WTC11 (cell line): ENCODE measurements around the gene SNX10.

Experiments used
- ZNF416 ChIP-seq: fragments of 250-450 bp; sonication (Bioruptor Pico); IDR thresholded peaks from 2 replicates; pipeline ENCODE4 v1.9.0; 2021; ENCODE audit warnings: mild to moderate bottlenecking, inconsistent platforms
- TF ChIP-seq, protein P1 (sequence below): fragments of 200-600 bp; IDR thresholded peaks from 2 replicates; pipeline ENCODE4 v1.8.0; 2022; ENCODE audit warnings: antibody characterized with exemption
- TF ChIP-seq, protein P2 (sequence below): fragments of 250-450 bp; sonication (Bioruptor Pico); IDR thresholded peaks from 2 replicates; pipeline ENCODE4 v1.9.0; 2021; ENCODE audit warnings: mild to moderate bottlenecking

GRCh38 chr7:26340476-26341018, 48.9 kb downstream of the SNX10 start:
- TF ChIP-seq, protein P1, sequence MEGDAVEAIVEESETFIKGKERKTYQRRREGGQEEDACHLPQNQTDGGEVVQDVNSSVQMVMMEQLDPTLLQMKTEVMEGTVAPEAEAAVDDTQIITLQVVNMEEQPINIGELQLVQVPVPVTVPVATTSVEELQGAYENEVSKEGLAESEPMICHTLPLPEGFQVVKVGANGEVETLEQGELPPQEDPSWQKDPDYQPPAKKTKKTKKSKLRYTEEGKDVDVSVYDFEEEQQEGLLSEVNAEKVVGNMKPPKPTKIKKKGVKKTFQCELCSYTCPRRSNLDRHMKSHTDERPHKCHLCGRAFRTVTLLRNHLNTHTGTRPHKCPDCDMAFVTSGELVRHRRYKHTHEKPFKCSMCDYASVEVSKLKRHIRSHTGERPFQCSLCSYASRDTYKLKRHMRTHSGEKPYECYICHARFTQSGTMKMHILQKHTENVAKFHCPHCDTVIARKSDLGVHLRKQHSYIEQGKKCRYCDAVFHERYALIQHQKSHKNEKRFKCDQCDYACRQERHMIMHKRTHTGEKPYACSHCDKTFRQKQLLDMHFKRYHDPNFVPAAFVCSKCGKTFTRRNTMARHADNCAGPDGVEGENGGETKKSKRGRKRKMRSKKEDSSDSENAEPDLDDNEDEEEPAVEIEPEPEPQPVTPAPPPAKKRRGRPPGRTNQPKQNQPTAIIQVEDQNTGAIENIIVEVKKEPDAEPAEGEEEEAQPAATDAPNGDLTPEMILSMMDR = no peak
- no peak for TF ChIP-seq ZNF416
- TF ChIP-seq, protein P2, sequence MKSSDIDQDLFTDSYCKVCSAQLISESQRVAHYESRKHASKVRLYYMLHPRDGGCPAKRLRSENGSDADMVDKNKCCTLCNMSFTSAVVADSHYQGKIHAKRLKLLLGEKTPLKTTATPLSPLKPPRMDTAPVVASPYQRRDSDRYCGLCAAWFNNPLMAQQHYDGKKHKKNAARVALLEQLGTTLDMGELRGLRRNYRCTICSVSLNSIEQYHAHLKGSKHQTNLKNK (CRISPR knock-in tag) = no peak
